HUES48 (cell line): ENCODE results near the gene PYCR2.
"Not testable (repeated sequence)": the region's sequence is repeated elsewhere in the genome, so short reads cannot be mapped to it uniquely, and the experiment has no call there.

Experiments used
- H3K27ac ChIP-seq: one replicate; pipeline ENCODE4 v1.7.0; 2013; ENCODE audit warnings: low read depth, low read length, inconsistent platforms
- H3K27me3 ChIP-seq: 2 replicates; pipeline ENCODE4 v1.6.1; 2013; ENCODE audit warnings: mild to moderate bottlenecking, low read length; ENCODE audit not compliant: control insufficient read depth, insufficient read depth
- H3K36me3 ChIP-seq: 2 replicates; pipeline ENCODE4 v1.6.1; 2013; ENCODE audit warnings: low read length; ENCODE audit not compliant: control insufficient read depth, insufficient read depth
- H3K4me1 ChIP-seq: 2 replicates; pipeline ENCODE4 v1.6.1; 2013; ENCODE audit warnings: mild to moderate bottlenecking, low read length; ENCODE audit not compliant: control insufficient read depth, insufficient read depth
- H3K4me3 ChIP-seq: 2 replicates; pipeline ENCODE4 v1.5.1; 2013; ENCODE audit warnings: mild to moderate bottlenecking, low read depth, low read length
- H3K9ac ChIP-seq: 2 replicates; pipeline ENCODE4 v1.6.1; 2013; ENCODE audit warnings: mild to moderate bottlenecking, low read depth, low read length, moderate library complexity
- H3K9me3 ChIP-seq: 2 replicates; pipeline ENCODE4 v1.6.1; 2013; ENCODE audit warnings: low read length; ENCODE audit not compliant: control insufficient read depth, insufficient read depth

Gene PYCR2

GRCh38 chr1:225923692-225924555, at the start of gene PYCR2:
PYCR2 (minus strand) TSS chr1:225924250; CDS start chr1:225924110, 140 bp downstream.
- peak within 1 kb of the TSS; percentile 95 for H3K4me3 ChIP-seq
- peak within 1 kb of the TSS; percentile 98 for H3K27ac ChIP-seq
- H3K9ac ChIP-seq, result peak within 1 kb of the TSS; percentile 88
- H3K36me3 ChIP-seq, result peaks cover 36% of the 10 kb centered on the region
- peaks cover 9% of the 10 kb centered on the region for H3K4me1 ChIP-seq
- H3K27me3 ChIP-seq, result no peaks in the 10 kb centered on the region
- H3K9me3 ChIP-seq, result no peaks in the 10 kb centered on the region

- no peaks in the 10 kb centered on the region for H3K4me1 ChIP-seq
- peaks cover 6% of the 10 kb centered on the region; the same call in 1 of the 2 replicates for H3K36me3 ChIP-seq
- H3K4me3 ChIP-seq, result no peak overlapping the region
- no peaks in the 10 kb centered on the region for H3K27me3 ChIP-seq
- H3K9me3 ChIP-seq, result no peaks in the 10 kb centered on the region
- H3K9ac ChIP-seq, result no peak overlapping the region
- H3K27ac ChIP-seq, result no peak overlapping the region
Measured at GRCh38 chr1:225973158-225973557, 49.1 kb upstream of the PYCR2 start.

GRCh38 chr1:225972344-225973152, 48.5 kb upstream of the PYCR2 start:
- no peaks in the 10 kb centered on the region for H3K9me3 ChIP-seq
- no peak overlapping the region for H3K27ac ChIP-seq

DNA sequence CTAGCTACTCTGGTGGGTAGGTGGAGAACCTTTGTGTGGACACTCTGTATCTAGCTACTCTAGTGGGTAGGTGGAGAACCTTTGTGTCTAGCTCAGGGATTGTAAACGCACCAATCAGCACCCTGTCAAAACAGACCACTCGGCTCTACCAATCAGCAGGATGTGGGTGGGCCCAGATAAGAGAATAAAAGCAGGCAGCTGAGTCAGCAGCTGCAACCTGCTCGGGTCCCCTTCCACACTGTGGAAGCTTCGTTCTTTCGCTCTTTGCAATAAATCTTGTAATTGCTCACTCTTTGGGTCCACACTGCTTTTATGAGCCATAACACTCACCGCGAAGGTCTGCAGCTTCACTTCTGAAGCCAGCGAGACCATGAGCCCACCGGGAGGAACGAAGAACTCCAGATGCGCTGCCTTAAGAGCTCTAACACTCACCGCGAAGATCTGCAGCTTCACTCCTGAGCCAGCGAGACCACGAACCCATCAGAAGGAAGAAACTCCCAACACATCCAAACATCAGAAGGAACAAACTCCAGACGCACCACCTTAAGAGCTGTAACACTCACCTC, 46.6 kb upstream of the PYCR2 start:
- H3K4me3 ChIP-seq, H3K4me1 ChIP-seq, H3K27me3 ChIP-seq, H3K9ac ChIP-seq, H3K36me3 ChIP-seq, H3K9me3 ChIP-seq, H3K27ac ChIP-seq: not testable (repeated sequence)

More at GRCh38 chr1:225972344-225973152, 48.5 kb upstream of the PYCR2 start:
- Histone ChIP-seq H3K9ac (no peak overlapping the region), H3K4me3 (no peak overlapping the region), H3K36me3 (no peaks in the 10 kb centered on the region), H3K27me3 (no peaks in the 10 kb centered on the region), H3K4me1 (no peaks in the 10 kb centered on the region)

DNA sequence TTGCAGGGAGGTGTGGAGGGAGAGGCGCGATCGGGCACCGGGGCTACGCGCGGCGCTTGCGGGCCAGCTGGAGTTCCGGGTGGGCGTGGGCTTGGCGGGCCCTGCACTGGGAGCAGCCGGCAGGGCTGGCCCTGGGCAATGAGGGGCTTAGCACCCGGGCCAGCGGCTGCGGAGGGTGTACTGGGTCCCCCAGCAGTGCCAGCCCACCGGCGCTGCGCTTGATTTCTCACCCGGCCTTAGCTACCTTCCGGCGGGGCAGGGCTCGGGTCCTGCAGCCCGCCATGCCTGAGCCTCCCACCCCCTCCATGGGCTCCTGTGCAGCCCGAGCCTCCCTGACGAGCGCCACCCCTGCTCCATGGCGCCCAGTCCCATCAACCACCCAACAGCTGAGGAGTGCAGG, 45.7 kb upstream of the PYCR2 start:
- not testable (repeated sequence) for H3K4me3 ChIP-seq, H3K36me3 ChIP-seq, H3K27me3 ChIP-seq, H3K4me1 ChIP-seq, H3K27ac ChIP-seq, H3K9me3 ChIP-seq, H3K9ac ChIP-seq

GRCh38 chr1:225965231-225965630, 41.2 kb upstream of the PYCR2 start:
- Histone ChIP-seq H3K27ac (no peak overlapping the region), H3K4me3 (no peak overlapping the region), H3K4me1 (no peaks in the 10 kb centered on the region), H3K9me3 (no peaks in the 10 kb centered on the region), H3K27me3 (no peaks in the 10 kb centered on the region), H3K9ac (no peak overlapping the region), H3K36me3 (no peaks in the 10 kb centered on the region)

GRCh38 chr1:225963735-225964530, 39.9 kb upstream of the PYCR2 start:
- Histone ChIP-seq H3K9ac (no peak overlapping the region), H3K4me1 (no peaks in the 10 kb centered on the region), H3K9me3 (no peaks in the 10 kb centered on the region), H3K27ac (no peak overlapping the region), H3K27me3 (no peaks in the 10 kb centered on the region), H3K4me3 (no peak overlapping the region), H3K36me3 (no peaks in the 10 kb centered on the region)

DNA sequence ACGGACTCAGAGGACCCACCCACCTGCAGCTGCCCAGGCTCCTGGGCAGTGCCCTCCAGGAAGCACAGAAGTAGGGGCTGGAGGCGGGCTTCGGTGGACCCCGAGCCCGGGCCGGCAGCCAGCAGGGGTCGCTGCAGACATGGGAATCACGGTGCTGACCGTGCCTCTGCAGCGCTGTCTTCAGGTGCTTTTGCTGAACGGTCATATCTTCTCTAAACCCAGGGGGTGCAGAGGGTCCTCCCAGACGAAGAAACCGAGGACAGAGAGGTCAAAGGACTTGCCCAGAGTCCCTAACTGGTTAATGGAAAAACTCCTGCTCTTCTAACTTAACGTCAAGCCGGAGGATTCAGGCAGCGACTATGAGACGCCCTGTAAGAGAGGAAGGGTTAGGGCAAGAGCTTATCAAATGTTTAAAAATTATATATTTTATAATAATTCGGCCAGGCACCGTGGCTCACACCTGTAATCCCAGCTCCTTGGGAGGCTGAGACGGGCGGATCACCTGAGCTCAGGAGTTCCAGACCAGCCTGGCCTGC, 38.5 kb upstream of the PYCR2 start:
- H3K36me3 ChIP-seq, result no peaks in the 10 kb centered on the region
- no peak overlapping the region for H3K9ac ChIP-seq
- H3K4me1 ChIP-seq, result no peaks in the 10 kb centered on the region
- no peak overlapping the region for H3K27ac ChIP-seq
- H3K9me3 ChIP-seq, result no peaks in the 10 kb centered on the region
- H3K27me3 ChIP-seq, result no peaks in the 10 kb centered on the region
- H3K4me3 ChIP-seq, result no peak overlapping the region

- H3K27ac ChIP-seq, result no peak overlapping the region
- H3K27me3 ChIP-seq, result no peaks in the 10 kb centered on the region
- H3K36me3 ChIP-seq, result no peaks in the 10 kb centered on the region
- H3K4me1 ChIP-seq, result no peaks in the 10 kb centered on the region
- no peak overlapping the region for H3K9ac ChIP-seq
- H3K9me3 ChIP-seq, result no peaks in the 10 kb centered on the region
- no peak overlapping the region for H3K4me3 ChIP-seq
Measured at GRCh38 chr1:225961659-225962439, 37.8 kb upstream of the PYCR2 start.

- no peaks in the 10 kb centered on the region for H3K9me3 ChIP-seq
- H3K4me1 ChIP-seq, result no peaks in the 10 kb centered on the region
- no peaks in the 10 kb centered on the region for H3K27me3 ChIP-seq
- H3K36me3 ChIP-seq, result no peaks in the 10 kb centered on the region
- no peak overlapping the region for H3K9ac ChIP-seq
- no peak overlapping the region for H3K4me3 ChIP-seq
- no peak overlapping the region for H3K27ac ChIP-seq
Measured at GRCh38 chr1:225958041-225958440, 34.0 kb upstream of the PYCR2 start.
